ENCODE measurements around the gene AHDC1.
"Not testable (repeated sequence)": the region's sequence is repeated elsewhere in the genome, so short reads cannot be mapped to it uniquely, and the experiment has no call there.

The AHDC1 gene

GRCh38 chr1:27624467-27625178, 20.7 kb upstream of the AHDC1 start:
- DNase-seq (ENCODE audit: extremely low read depth, low read depth) = no peak

GRCh38 chr1:27623327-27624212, 19.6 kb upstream of the AHDC1 start:
- no peak for TF ChIP-seq CTCF (IDR thresholded peaks at IDR 0.05; ENCODE audit: low read depth, low read length)
- no peak for DNase-seq (ENCODE audit: extremely low read depth, low read depth)

More at GRCh38 chr1:27624467-27625178, 20.7 kb upstream of the AHDC1 start:
- no peak for TF ChIP-seq CTCF (IDR thresholded peaks at IDR 0.05; ENCODE audit: low read depth, low read length)

- DNase-seq (ENCODE audit: extremely low read depth, low read depth) = no peak
- TF ChIP-seq CTCF (IDR thresholded peaks at IDR 0.05; ENCODE audit: low read depth, low read length) = no peak
Measured at GRCh38 chr1:27622828-27623227, 18.9 kb upstream of the AHDC1 start.

GRCh38 chr1:27621051-27621920, 17.3 kb upstream of the AHDC1 start:
- TF ChIP-seq CTCF (IDR thresholded peaks at IDR 0.05; ENCODE audit: low read depth, low read length) = no peak
- no peak for DNase-seq (ENCODE audit: extremely low read depth, low read depth)

- not testable (repeated sequence) for DNase-seq (ENCODE audit: extremely low read depth, low read depth)
Measured at GRCh38 chr1:27619782-27620438, 16.0 kb upstream of the AHDC1 start.

- no peak for DNase-seq (ENCODE audit: extremely low read depth, low read depth)
Measured at GRCh38 chr1:27618341-27619082, 14.6 kb upstream of the AHDC1 start.

More at GRCh38 chr1:27618341-27619082, 14.6 kb upstream of the AHDC1 start:
- TF ChIP-seq CTCF (IDR thresholded peaks at IDR 0.05; ENCODE audit: low read depth, low read length) = no peak

Measured in AG09319 (cell line).